GM10266 (cell line): ENCODE data around the gene CFAP99.
A peak's percentile ranks its signal among the peaks of the same experiment; 100 is the strongest.

ENCODE experiments used
- DNase-seq: peaks from one replicate; pipeline ENCODE4 v3.0.0; 2012; ENCODE audit errors: extremely low spot score
- TF ChIP-seq, protein P1 (sequence below): IDR thresholded peaks from 2 replicates; pipeline ENCODE4 v1.5.1; 2012; ENCODE audit warnings: mild to moderate bottlenecking, low read depth; ENCODE audit not compliant: control insufficient read depth, insufficient read depth; ENCODE audit errors: missing control alignments

Gene CFAP99

DNA sequence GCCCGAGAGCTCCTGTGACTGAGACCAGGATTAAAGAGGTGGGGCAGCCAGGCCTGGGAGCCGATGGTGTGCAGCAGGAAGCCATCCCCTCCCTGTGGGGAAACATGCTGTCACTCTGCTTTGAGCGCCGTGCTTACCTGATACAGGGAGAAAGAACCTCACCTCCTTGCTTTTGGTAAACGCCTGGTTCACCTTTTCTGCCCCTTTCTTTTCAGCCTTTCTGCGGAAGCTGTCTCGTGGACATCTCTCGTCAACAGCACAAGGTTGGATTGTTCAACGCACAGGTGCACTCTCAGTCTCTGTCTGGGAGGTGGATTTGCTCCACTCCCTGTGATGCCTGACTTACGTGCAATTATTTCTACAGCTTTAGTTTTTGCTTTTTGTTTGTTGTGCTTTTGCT is 12.3 kb upstream of the CFAP99 start:
- TF ChIP-seq, protein P1, sequence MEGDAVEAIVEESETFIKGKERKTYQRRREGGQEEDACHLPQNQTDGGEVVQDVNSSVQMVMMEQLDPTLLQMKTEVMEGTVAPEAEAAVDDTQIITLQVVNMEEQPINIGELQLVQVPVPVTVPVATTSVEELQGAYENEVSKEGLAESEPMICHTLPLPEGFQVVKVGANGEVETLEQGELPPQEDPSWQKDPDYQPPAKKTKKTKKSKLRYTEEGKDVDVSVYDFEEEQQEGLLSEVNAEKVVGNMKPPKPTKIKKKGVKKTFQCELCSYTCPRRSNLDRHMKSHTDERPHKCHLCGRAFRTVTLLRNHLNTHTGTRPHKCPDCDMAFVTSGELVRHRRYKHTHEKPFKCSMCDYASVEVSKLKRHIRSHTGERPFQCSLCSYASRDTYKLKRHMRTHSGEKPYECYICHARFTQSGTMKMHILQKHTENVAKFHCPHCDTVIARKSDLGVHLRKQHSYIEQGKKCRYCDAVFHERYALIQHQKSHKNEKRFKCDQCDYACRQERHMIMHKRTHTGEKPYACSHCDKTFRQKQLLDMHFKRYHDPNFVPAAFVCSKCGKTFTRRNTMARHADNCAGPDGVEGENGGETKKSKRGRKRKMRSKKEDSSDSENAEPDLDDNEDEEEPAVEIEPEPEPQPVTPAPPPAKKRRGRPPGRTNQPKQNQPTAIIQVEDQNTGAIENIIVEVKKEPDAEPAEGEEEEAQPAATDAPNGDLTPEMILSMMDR: no peak
- no peak for DNase-seq

- DNase-seq: no peak
- TF ChIP-seq, protein P1: no peak
These were observed 11.8 kb upstream of the CFAP99 start for GRCh38 chr4:2406920-2407319.

- DNase-seq: no peak
These were observed 10.8 kb upstream of the CFAP99 start for GRCh38 chr4:2407991-2408342.

GRCh38 chr4:2408401-2408958 is 10.3 kb upstream of the CFAP99 start:
- DNase-seq: no peak
- TF ChIP-seq, protein P1: no peak

More at GRCh38 chr4:2407991-2408342, 10.8 kb upstream of the CFAP99 start:
- TF ChIP-seq, protein P1: no peak

DNA sequence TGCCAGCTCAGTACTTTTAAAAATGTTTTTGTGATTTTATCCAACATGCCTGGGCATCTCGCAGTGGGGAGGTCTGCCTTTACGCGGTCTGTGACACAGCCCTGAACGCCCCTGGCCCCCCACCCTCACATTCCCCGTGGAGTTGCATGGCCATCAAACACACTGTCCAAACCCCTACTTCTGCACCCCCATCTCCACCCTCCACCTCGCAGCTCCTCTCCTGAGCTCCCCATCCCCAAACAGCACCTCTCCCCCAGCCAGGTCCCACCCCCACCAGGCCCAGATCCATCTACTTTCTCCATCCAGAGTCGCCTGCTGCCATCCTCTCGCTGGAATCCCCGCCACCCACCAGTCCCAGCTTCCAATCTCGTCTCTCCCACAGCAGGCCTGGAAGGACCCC is 9.8 kb upstream of the CFAP99 start:
- TF ChIP-seq, protein P1: no peak
- DNase-seq: no peak

DNA sequence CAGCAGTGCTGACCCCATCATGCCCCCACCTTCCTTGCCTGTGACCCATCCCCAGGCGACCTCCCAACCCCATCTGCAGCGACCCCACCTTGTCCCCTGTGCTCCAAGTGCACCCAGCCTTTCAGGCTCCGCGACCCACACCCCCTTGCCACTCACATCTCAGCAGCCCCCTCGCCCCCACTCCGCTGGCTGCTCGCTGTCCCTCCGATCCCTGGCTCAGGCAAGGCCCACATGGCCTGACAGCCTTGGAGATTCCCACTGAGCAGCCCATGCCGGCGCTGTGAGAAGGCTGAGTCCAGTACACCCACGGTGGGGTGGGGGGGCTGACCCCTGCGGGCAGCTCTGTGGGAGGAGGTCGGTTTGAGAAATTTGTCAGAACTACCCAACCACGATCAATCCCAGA is 9.4 kb upstream of the CFAP99 start:
- no peak for DNase-seq
- TF ChIP-seq, protein P1: no peak

- DNase-seq: peak; percentile 70
- TF ChIP-seq, protein P1: no peak
These were observed 6.8 kb upstream of the CFAP99 start for GRCh38 chr4:2411786-2412510.
